GM21619 (cell line): ENCODE data around the gene WNT10A.

ENCODE experiments used
- ATAC-seq: cut with Tn5 transposase; IDR thresholded peaks from one replicate; pipeline ENCODE4 v1.9.1; 2021; ENCODE audit not compliant: unreplicated experiment

WNT10A gene

GRCh38 chr2:218876562-218877219 lies 4.0 kb upstream of the WNT10A start:
- ATAC-seq: no peak

DNA sequence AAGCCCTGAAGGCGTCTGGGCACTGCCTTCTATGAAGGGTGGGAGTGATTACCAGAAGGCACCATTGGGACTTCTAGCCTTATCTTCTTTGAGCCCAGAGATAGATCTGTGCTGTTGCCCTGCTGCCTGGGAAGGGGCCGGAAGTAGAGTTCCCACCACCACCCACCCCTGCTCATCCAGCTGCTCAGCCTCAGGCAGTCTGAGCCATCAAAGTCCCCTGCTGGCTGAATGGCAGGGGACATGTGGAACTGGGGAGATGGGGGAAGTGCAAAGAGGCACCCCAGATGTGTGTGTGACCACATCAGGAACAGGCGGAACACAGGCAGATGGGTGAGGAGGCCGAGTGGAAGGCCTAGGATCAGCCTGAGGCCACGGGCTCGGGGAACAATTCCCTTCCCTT lies 3.3 kb upstream of the WNT10A start:
- no peak for ATAC-seq

- no peak for ATAC-seq
Measured at GRCh38 chr2:218877891-218878290, 2.8 kb upstream of the WNT10A start.

DNA sequence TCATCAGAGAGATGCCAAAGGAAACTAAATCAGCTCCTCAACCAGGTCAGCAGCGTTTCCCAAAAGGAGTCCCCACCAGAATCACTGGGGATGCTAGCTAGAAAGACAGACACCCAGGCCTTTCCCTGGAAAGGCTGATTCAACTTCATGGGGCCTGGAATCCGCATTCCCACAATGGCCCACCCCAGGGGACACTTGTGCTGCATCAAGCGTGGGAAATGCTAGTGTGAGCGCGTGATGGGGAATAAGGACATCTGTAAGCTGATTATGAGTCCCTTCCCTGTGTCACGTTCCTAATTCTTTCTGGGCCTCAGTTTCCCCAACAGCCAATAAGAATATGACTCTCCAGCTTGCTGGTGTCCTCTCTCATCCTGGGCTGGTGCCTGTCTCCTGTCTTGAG lies 2.2 kb upstream of the WNT10A start:
- ATAC-seq: no peak

- ATAC-seq: no peak
Measured at GRCh38 chr2:218878926-218879761, 1.5 kb upstream of the WNT10A start.

DNA sequence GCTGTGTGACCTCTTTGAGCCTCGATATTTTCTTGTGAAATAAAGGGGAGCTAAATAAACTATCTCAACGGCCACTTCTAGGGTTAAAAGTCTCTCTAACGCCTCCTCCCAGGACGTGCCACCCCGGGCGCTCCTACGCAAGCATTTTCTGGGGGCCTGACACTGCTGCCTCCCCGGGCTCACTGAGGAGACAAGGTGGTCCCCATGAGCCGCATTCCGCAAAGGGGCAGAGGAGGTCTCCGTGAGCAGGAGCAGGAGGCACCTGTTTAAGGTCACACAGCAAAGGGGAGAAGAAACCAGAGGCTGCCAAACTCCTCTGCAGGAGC lies 913 bp upstream of the WNT10A start:
- ATAC-seq: no peak

GRCh38 chr2:218880859-218881594 lies 375 bp downstream of the WNT10A start:
- no peak for ATAC-seq

GRCh38 chr2:218881744-218882460 lies 1.2 kb downstream of the WNT10A start:
- ATAC-seq: no peak

DNA sequence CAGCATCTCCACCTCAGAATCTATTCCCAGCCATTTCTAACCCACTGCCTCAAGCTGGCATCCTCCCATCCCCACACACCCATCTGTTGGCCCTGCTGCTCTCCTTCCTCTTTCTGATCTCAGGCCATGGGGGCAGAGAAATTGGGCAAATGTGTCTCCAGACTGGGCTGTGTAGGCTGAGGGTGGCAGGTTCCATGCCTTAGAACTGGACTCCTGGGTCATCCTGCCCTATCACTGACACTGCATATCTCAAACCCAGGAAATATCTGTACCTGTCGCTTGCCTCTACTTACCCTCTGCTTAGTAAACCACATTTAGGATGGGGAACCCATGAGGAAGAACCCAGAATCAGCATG lies 1.8 kb downstream of the WNT10A start:
- ATAC-seq: no peak

DNA sequence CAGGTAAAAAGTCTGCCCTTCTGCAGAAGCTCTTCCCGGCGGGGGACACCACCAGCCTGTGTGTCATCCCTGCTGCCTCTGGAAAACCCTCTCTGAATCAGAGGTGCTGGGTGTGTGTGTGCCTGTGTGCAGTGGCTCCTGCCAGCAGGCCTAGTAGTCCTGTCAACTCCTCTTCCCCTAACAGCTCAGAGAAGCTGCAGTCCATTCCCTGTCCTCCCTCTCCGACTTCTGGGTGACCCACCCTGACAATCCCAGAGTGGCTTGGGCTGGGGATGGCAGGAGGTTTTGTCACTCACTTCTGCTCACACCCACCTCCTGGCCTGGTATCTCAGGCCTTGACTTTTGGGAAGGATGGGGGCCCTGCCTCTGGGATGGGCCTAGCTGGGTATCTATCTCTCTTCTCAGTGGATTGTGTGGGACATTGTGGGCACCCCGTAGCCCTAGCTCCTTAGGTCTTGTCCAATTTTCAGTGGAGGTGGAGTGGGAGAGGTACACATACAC lies 2.3 kb downstream of the WNT10A start:
- ATAC-seq: no peak

- no peak for ATAC-seq
Measured at GRCh38 chr2:218883491-218884490, 3.1 kb downstream of the WNT10A start.

GRCh38 chr2:218884519-218884918 lies 3.9 kb downstream of the WNT10A start:
- no peak for ATAC-seq

GRCh38 chr2:218885981-218886947 lies 5.6 kb downstream of the WNT10A start:
- peak; percentile 59 for ATAC-seq

DNA sequence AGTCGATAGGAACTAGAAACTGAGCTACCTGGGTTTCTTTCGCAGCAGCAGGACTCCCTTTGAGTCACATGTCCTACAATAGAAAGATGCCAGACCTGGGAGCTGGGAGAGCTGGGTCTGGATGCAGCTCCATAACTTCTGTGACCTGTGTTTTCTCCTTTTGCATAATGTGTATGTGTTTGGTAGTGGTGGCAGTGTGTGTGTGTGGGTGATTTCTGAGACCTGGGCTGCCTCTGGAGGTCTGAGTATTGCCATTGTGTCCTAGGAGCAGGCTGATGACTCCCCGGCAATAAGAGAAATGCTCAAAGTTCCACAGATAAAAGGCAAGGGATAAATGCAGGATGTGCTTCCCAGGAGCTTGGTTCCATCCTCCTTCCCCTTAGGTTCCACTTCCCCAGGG lies 6.4 kb downstream of the WNT10A start:
- ATAC-seq: no peak

- ATAC-seq: no peak
Measured at GRCh38 chr2:218888341-218888740, 7.7 kb downstream of the WNT10A start.

DNA sequence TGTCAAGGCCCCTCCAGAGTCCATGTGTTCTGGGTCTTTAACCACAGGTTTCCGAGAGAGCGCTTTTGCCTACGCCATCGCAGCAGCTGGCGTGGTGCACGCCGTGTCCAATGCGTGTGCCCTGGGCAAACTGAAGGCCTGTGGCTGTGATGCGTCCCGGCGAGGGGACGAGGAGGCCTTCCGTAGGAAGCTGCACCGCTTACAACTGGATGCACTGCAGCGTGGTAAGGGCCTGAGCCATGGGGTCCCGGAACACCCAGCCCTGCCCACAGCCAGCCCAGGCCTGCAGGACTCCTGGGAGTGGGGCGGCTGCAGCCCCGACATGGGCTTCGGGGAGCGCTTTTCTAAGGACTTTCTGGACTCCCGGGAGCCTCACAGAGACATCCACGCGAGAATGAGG lies 9.3 kb downstream of the WNT10A start:
- no peak for ATAC-seq

GRCh38 chr2:218890369-218890768 lies 9.7 kb downstream of the WNT10A start:
- no peak for ATAC-seq

GRCh38 chr2:218891275-218892135 lies 10.9 kb downstream of the WNT10A start:
- no peak for ATAC-seq
